GM10266 (cell line): ENCODE measurements around the gene C7.
A peak's percentile ranks its signal among the peaks of the same experiment; 100 is the strongest.
"Not testable (repeated sequence)": the region's sequence is repeated elsewhere in the genome, so short reads cannot be mapped to it uniquely, and the experiment has no call there.

Experiments used
- DNase-seq: peaks from one replicate; pipeline ENCODE4 v3.0.0; 2012; ENCODE audit errors: extremely low spot score
- CTCF ChIP-seq: IDR thresholded peaks from 2 replicates; pipeline ENCODE4 v1.5.1; 2012; ENCODE audit warnings: mild to moderate bottlenecking, low read depth; ENCODE audit not compliant: control insufficient read depth, insufficient read depth; ENCODE audit errors: missing control alignments

Gene C7

GRCh38 chr5:40875958-40876357 is 33.3 kb upstream of the C7 start:
- no peak for TF ChIP-seq CTCF
- DNase-seq = no peak

GRCh38 chr5:40877371-40877988 is 31.8 kb upstream of the C7 start:
- no peak for DNase-seq
- no peak for TF ChIP-seq CTCF

GRCh38 chr5:40879163-40879942 is 29.9 kb upstream of the C7 start:
- TF ChIP-seq CTCF = peak; percentile 40
- DNase-seq = peak; percentile 33

- TF ChIP-seq CTCF = no peak
- DNase-seq = no peak
Observed at GRCh38 chr5:40882291-40882690, 27.0 kb upstream of the C7 start.

- not testable (repeated sequence) for DNase-seq
Observed at GRCh38 chr5:40883051-40883450, 26.2 kb upstream of the C7 start.

GRCh38 chr5:40895440-40896425 is 13.6 kb upstream of the C7 start:
- not testable (repeated sequence) for DNase-seq

GRCh38 chr5:40904205-40904993 is 4.9 kb upstream of the C7 start:
- DNase-seq = peak; percentile 38
- TF ChIP-seq CTCF = peak; percentile 83
